Measurements from ENCODE around the gene ASGR1.

GRCh38 chr17:7156342-7156940 lies 22.7 kb downstream of the ASGR1 start:
- TF ChIP-seq CTCF (IDR thresholded peaks at IDR 0.05; ENCODE audit: low read depth, low read length) (no peak), EZH2phosphoT487 (IDR thresholded peaks at IDR 0.05; ENCODE audit: low read depth) (no peak)
